ENCODE measurements around the gene FBLN7. TPM values are rescaled to one million over a fixed set of nuclear protein-coding genes. Genes with fewer than 3 reads are reported as not detected.

The FBLN7 gene
- total RNA-seq, 1 donor from 2014 or later = 2.4 TPM

DNA sequence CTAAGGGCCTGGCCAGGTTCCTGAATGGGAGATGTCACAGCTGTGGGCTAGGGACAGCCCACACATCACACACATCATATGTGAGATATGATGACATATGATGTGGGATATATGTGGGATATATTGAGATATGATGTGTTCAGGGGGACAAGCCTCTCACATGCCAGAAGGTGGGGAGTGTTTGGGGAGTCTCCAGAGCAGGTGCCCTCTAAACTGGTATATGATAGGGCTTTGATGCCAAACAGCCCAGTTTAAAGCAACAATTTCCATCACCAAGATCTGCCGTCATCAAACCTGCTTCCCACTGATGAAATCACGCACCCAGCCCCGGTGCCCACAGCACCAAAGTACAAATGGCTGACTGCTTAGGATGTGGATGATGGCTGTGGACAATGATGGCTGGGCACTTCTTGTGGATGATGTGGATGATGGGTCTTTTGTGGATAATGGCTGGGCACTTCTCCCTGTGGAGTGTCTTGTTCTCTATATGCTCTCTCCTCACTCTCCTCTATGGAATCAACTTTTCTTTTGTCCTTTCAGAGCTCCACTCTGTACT, 50.9 kb downstream of the FBLN7 start:
- no peak overlapping the region for H3K4me3 Mint-ChIP-seq

DNA sequence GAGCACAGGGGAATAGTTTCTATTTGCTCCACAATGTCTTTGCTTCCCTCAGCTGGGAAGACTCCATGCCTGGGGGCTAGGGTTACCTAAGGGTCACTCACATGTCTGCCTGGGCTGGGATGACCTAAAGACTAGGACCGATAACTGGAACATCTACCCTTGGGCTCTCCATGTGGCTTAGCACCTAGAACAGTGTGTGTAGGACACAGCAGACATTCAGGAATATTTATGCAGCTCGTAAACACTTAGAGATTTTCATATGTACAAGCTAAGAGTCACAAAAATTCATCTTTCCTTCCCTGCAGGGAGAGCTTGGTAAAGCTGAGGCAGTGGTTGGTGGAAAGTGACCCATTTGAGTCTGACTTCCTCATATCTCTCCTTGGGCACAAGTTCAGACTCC, 55.8 kb downstream of the FBLN7 start:
- no peaks in the 10 kb centered on the region for H3K27me3 Mint-ChIP-seq (ENCODE audit: low read depth)
- no peak for DNase-seq (ENCODE audit: low spot score in 2 of 2, unreplicated experiment in 2 of 2)
- H3K36me3 Mint-ChIP-seq = no peaks in the 10 kb centered on the region
- no peak overlapping the region for H3K4me3 Mint-ChIP-seq
- TF ChIP-seq, protein P1, sequence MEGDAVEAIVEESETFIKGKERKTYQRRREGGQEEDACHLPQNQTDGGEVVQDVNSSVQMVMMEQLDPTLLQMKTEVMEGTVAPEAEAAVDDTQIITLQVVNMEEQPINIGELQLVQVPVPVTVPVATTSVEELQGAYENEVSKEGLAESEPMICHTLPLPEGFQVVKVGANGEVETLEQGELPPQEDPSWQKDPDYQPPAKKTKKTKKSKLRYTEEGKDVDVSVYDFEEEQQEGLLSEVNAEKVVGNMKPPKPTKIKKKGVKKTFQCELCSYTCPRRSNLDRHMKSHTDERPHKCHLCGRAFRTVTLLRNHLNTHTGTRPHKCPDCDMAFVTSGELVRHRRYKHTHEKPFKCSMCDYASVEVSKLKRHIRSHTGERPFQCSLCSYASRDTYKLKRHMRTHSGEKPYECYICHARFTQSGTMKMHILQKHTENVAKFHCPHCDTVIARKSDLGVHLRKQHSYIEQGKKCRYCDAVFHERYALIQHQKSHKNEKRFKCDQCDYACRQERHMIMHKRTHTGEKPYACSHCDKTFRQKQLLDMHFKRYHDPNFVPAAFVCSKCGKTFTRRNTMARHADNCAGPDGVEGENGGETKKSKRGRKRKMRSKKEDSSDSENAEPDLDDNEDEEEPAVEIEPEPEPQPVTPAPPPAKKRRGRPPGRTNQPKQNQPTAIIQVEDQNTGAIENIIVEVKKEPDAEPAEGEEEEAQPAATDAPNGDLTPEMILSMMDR (IDR thresholded peaks at IDR 0.05; ENCODE audit: unreplicated experiment) = no peak
- no peak overlapping the region for H3K27ac Mint-ChIP-seq
- H3K4me1 Mint-ChIP-seq = peaks cover 2% of the 10 kb centered on the region
- peaks cover 7% of the 10 kb centered on the region for H3K9me3 Mint-ChIP-seq

More for the DNA sequence above, 50.9 kb downstream of the FBLN7 start:
- Mint-ChIP-seq H3K27ac (no peak overlapping the region), H3K27me3 (ENCODE audit: low read depth) (no peaks in the 10 kb centered on the region), H3K9me3 (peaks cover 7% of the 10 kb centered on the region), H3K4me1 (no peaks in the 10 kb centered on the region), H3K36me3 (no peaks in the 10 kb centered on the region)
- TF ChIP-seq, protein P1 (IDR thresholded peaks at IDR 0.05; ENCODE audit: unreplicated experiment) = no peak
- DNase-seq (ENCODE audit: low spot score in 2 of 2, unreplicated experiment in 2 of 2) = no peak

DNA sequence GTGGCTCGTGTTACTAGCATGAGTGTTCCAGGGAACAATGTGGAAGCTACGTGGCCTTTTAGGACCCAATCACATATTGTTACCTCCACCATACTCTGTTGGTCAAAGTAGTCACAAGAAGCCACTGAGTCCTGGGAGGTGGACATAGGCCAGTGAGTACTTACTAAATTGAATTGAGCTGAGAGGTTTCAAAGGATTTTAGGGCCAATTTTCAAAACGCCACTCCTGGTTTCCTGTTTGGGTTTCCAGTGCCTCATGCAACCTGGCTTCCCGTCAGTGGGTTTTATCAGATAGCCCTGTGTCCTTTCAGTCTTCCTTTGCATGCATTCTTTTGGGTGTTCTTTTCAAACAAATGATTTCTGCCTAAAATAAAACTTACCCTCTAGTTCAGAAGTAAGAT, 56.3 kb downstream of the FBLN7 start:
- Mint-ChIP-seq H3K27ac (no peak overlapping the region), H3K4me1 (peaks cover 2% of the 10 kb centered on the region), H3K36me3 (no peaks in the 10 kb centered on the region), H3K9me3 (peaks cover 7% of the 10 kb centered on the region), H3K27me3 (ENCODE audit: low read depth) (no peaks in the 10 kb centered on the region), H3K4me3 (no peak overlapping the region)
- DNase-seq (ENCODE audit: low spot score in 2 of 2, unreplicated experiment in 2 of 2) = no peak
- TF ChIP-seq, protein P1 (IDR thresholded peaks at IDR 0.05; ENCODE audit: unreplicated experiment) = no peak

DNA sequence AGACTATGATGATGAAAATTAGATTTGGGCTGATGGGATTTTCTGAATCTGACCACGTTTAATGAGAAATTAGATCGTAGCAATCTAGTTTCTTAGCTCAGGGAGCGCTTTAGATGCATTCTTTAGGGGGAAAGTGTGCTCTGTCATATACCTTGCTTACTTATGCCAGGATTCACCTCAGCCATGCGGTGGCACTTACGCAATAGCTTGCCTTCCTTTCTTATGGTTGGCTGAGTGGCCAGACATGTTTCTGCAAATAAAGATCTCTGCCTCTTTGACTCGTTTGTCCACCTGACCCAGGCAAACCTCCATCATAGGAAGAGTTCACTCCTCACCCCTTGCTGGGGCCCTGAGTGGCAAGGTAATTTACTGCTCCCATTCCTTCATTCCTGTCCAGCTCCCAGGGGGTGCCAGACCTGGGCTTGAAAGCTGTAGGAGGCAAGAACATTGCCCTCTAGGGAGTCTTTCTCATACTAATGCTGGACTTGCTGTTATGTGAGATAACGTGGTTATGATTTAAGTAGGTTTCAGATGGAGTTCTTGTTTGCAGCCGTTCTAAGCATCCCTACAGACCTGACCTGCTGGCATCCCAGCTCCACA, 57.1 kb downstream of the FBLN7 start:
- H3K27me3 Mint-ChIP-seq (ENCODE audit: low read depth) = no peaks in the 10 kb centered on the region
- H3K27ac Mint-ChIP-seq = no peak overlapping the region
- no peak for DNase-seq (ENCODE audit: low spot score in 2 of 2, unreplicated experiment in 2 of 2)
- H3K36me3 Mint-ChIP-seq = no peaks in the 10 kb centered on the region
- H3K4me1 Mint-ChIP-seq = peaks cover 2% of the 10 kb centered on the region
- TF ChIP-seq, protein P1 (IDR thresholded peaks at IDR 0.05; ENCODE audit: unreplicated experiment) = no peak
- H3K9me3 Mint-ChIP-seq = peaks cover 7% of the 10 kb centered on the region
- no peak overlapping the region for H3K4me3 Mint-ChIP-seq

DNA sequence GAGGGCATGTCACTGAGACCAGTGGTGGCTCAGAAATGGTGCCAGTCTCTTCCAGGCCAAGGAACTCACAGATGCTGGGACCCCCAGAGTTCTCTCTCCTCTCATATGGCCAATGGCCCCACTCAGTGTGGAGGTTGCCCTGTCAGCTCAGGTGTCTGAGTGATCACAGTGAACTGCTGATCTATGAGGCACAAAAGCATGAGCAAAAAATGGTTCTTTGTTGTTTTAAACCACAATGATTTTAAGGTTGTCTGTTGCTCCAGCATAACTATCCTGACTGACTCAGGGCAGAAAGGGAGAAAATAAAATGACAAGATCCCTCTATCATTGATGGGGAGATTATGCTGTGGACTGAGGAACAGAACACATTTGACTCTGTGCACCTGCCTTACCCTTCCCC, 57.8 kb downstream of the FBLN7 start:
- peaks cover 2% of the 10 kb centered on the region for H3K4me1 Mint-ChIP-seq
- H3K27ac Mint-ChIP-seq = no peak overlapping the region
- no peaks in the 10 kb centered on the region for H3K27me3 Mint-ChIP-seq (ENCODE audit: low read depth)
- H3K9me3 Mint-ChIP-seq = peaks cover 3% of the 10 kb centered on the region
- TF ChIP-seq, protein P1 (IDR thresholded peaks at IDR 0.05; ENCODE audit: unreplicated experiment) = no peak
- H3K4me3 Mint-ChIP-seq = no peak overlapping the region
- no peaks in the 10 kb centered on the region for H3K36me3 Mint-ChIP-seq
- DNase-seq (ENCODE audit: low spot score in 2 of 2, unreplicated experiment in 2 of 2) = no peak
